Gastrocnemius medialis (tissue), 4 donors: ENCODE results near the gene PPM1M. TPM values are rescaled to one million over a fixed set of nuclear protein-coding genes. Genes with fewer than 3 reads are reported as not detected.

Experiments
- ATAC-seq, 2 donors: fragments of 150-250 bp; one replicate each; pipeline ENCODE4 v1.9.1; 2016
- DNase-seq, 2 donors: peaks; one replicate each; pipeline ENCODE4 v3.0.0-alpha.2; 2019
- H3K27ac ChIP-seq, 4 donors: fragments of 200-600 bp; sonication (generic); 1 replicate in 1 of 4; 2 replicates in 3 of 4; pipeline ENCODE4 v1.5.1; 2016 to 2018; ENCODE audit warnings: mild to moderate bottlenecking in 2 of 4, moderate library complexity in 1 of 4
- H3K27me3 ChIP-seq, 3 donors: fragments of 200-600 bp; sonication (generic) in 2 of 3; 1 replicate in 1 of 3; 2 replicates in 2 of 3; pipeline versions ENCODE4 v1.5.1 to v1.6.0; 2016 to 2019; ENCODE audit warnings: mild to moderate bottlenecking in 1 of 3, moderate library complexity in 1 of 3
- H3K36me3 ChIP-seq, 2 donors: fragments of 200-600 bp; sonication (generic) in 1 of 2; one replicate each; pipeline ENCODE4 v1.5.1; 2017 to 2018
- H3K4me1 ChIP-seq, 2 donors: fragments of 200-600 bp; sonication (generic) in 1 of 2; one replicate each; pipeline ENCODE4 v1.5.1; 2016 to 2017; ENCODE audit warnings: mild to moderate bottlenecking in 2 of 2
- H3K4me3 ChIP-seq, 4 donors: fragments of 200-600 bp; sonication (generic) in 3 of 4; 1 replicate in 1 of 4; 2 replicates in 3 of 4; pipeline ENCODE4 v1.5.1; 2016 to 2019; ENCODE audit warnings: mild to moderate bottlenecking in 2 of 4
- H3K9me3 ChIP-seq, 3 donors: fragments of 200-600 bp; sonication (generic) in 2 of 3; 1 replicate in 1 of 3; 2 replicates in 2 of 3; pipeline ENCODE4 v1.5.1; 2016 to 2019
- CTCF ChIP-seq, 5 experiments: fragments of 450-650 bp in 3 of 5; fragments of 200-600 bp in 2 of 5; sonication (generic) in 2 of 5; IDR thresholded peaks in 4 of 5; conservative IDR thresholded peaks in 1 of 5; 1 replicate in 4 of 5; 2 replicates in 1 of 5; pipeline ENCODE4 v1.5.1; 2016 to 2019; ENCODE audit warnings: antibody characterized with exemption in 5 of 5, mild to moderate bottlenecking in 3 of 5, moderate library complexity in 3 of 5
- POLR2A ChIP-seq, 2 donors: fragments of 450-650 bp; IDR thresholded peaks; one replicate each; pipeline ENCODE4 v1.6.1; 2017; ENCODE audit warnings: antibody characterized with exemption in 2 of 2, mild to moderate bottlenecking in 2 of 2, moderate library complexity in 2 of 2
- in situ Hi-C, 4 donors: fragments of 200-750 bp; cut with MboI; loops; one replicate each; pipeline versions ENCODE4 v1.15.0 to v1.8.0; 2017; ENCODE audit warnings: low sequenced_read_pairs in 4 of 4
- intact Hi-C: fragments of 100-400 bp; cut with DNase I; formaldehyde crosslinking; loops from one replicate; pipeline ENCODE4 v1.15.1; 2023; ENCODE audit warnings: low total_unique reads
- total RNA-seq, 4 donors: library from RNA; depleted of rRNA; stranded (reverse); fragments of >200 nt; gene quantifications; one replicate each; pipeline versions ENCODE4 v1.1.0 to v1.2.3, GENCODE V29; 2016

PPM1M gene
- total RNA-seq, 4 donors from 2014 or later: 0.97 to 5.2 (median 3.5) TPM

GRCh38 chr3:52223449-52224408 is 21.8 kb upstream of the PPM1M start:
- ATAC-seq (no peak), DNase-seq (no peak)
- intact Hi-C loops: no loop called here
- Histone ChIP-seq H3K27me3 (no peaks in the 10 kb centered on the region), H3K4me1 (peaks cover 6 to 7% of the 10 kb centered on the region in 2 donors), H3K27ac (no peak overlapping the region), H3K9me3 (no peaks in the 10 kb centered on the region), H3K4me3 (no peak overlapping the region), H3K36me3 (peaks cover 0 to 8% of the 10 kb centered on the region in 2 donors)
- in situ Hi-C loops: no loop called here
- TF ChIP-seq POLR2A (IDR thresholded peaks at IDR 0.05): no peak
- no peak for TF ChIP-seq CTCF (IDR thresholded peaks at IDR 0.05 in 4 of 5, conservative IDR thresholded peaks at IDR 0.05 in 1 of 5)

DNA sequence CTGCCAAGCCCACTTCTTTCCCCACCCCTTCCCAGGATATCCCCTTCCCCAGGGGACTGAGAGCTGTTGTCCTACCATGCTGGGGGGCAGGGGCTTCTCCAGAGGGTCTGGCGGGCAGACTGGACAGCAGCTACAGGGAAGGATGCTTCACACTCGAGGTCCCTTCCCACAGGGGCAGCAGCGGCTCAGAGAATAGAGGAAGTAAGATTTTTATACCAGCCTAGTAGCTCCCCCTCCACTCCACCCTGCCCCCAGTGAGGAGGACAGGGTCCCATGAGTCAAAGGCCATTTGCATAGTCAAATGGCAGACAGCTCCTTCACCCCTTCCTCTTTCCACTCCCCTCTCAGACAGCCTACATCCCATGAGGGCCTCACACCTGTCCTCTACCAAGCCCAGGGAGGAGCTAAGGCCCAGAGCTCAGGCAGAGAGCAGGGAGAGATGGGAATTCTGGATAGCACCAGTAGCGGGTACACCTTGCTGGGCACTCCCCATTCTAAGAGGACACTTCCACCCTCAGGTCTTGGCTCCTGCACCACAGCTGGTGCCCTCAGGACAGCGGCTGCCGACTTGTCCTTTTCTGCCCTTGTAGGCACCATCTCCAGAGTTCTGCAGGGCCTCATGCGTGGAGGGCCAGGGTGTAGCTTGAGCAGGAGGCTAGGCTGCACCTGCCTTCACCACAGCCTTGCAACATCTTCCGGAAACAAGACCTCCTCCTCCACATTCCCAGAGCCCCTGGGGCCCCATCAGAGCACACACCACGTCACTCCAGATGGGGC is 19.9 kb upstream of the PPM1M start, which contains the start of gene TLR9:
Gene TLR9 (minus strand): TSS at position 194 of the 777 bp plus-strand sequence. CDS start 116 bp downstream, at position 78.
- no peak within 1 kb of the TSS for H3K4me3 ChIP-seq
- H3K36me3 ChIP-seq: peaks cover 0 to 28% of the 10 kb centered on the region in 2 donors
- H3K9me3 ChIP-seq: no peaks in the 10 kb centered on the region
- ATAC-seq (no peak), DNase-seq (peak in 1 of 2 donors; percentile 21)
- H3K27ac ChIP-seq: no peak within 1 kb of the TSS
- TF ChIP-seq CTCF (IDR thresholded peaks at IDR 0.05 in 4 of 5, conservative IDR thresholded peaks at IDR 0.05 in 1 of 5) (no peak), POLR2A (IDR thresholded peaks at IDR 0.05) (no peak)
- intact Hi-C loops (no loop called here), in situ Hi-C loops (no loop called here)
- peaks cover 3 to 4% of the 10 kb centered on the region in 2 donors for H3K4me1 ChIP-seq
- no peaks in the 10 kb centered on the region for H3K27me3 ChIP-seq

DNA sequence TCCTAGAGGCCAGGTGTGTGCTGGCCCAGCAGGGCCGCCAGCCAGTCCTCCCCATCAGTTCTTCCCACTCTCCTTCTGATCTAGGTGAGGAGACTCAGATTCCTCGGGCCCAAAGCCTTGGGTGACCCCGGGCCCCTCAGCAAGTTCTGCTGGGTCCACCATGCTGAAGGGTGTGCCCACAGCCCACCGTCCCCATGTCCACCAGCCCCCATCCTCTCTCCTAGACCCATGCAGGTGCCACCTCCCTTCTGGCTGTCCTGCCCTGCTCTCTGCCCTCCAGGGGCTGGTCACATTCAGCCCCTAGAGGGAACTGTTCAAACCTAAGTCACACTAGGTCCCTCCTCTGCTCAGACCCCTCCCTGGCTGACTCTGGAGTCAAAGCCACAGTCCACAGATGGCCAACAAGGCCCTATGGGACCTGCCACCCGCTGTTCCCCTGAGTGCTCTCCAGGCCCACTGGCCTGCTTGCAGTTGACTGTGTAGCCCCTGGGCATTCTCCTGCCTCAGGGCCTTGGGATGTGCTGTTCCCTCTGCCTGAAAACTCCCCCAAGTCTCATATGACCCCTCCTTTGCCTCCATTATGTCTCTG is 19.2 kb upstream of the PPM1M start:
- Histone ChIP-seq H3K4me1 (peaks cover 0 to 5% of the 10 kb centered on the region in 2 donors), H3K4me3 (no peak overlapping the region), H3K36me3 (peaks cover 0 to 34% of the 10 kb centered on the region in 2 donors), H3K27me3 (no peaks in the 10 kb centered on the region), H3K27ac (no peak overlapping the region), H3K9me3 (no peaks in the 10 kb centered on the region)
- in situ Hi-C loops: no loop called here
- TF ChIP-seq POLR2A (IDR thresholded peaks at IDR 0.05): no peak
- no peak for TF ChIP-seq CTCF (IDR thresholded peaks at IDR 0.05 in 4 of 5, conservative IDR thresholded peaks at IDR 0.05 in 1 of 5)
- DNase-seq (peak in 1 of 2 donors; percentile 17), ATAC-seq (no peak)
- intact Hi-C loops: no loop called here

GRCh38 chr3:52227117-52227516 is 18.4 kb upstream of the PPM1M start:
- Histone ChIP-seq H3K36me3 (peaks cover 0 to 39% of the 10 kb centered on the region in 2 donors), H3K27me3 (no peaks in the 10 kb centered on the region), H3K27ac (no peak overlapping the region), H3K4me1 (peaks cover 5 to 11% of the 10 kb centered on the region in 2 donors), H3K9me3 (no peaks in the 10 kb centered on the region), H3K4me3 (no peak overlapping the region)
- DNase-seq (peak in 1 of 2 donors; percentile 14), ATAC-seq (no peak)
- in situ Hi-C loops: no loop called here
- TF ChIP-seq POLR2A (IDR thresholded peaks at IDR 0.05) (no peak), CTCF (IDR thresholded peaks at IDR 0.05 in 4 of 5, conservative IDR thresholded peaks at IDR 0.05 in 1 of 5) (peak in 1 of 5 experiments; percentile 15)
- intact Hi-C loops: no loop called here
